ENCODE results near the gene ERMP1.
"Not testable (repeated sequence)": the region's sequence is repeated elsewhere in the genome, so short reads cannot be mapped to it uniquely, and the experiment has no call there.

The ERMP1 gene

GRCh38 chr9:5817862-5818261 is 15.1 kb downstream of the ERMP1 start:
- no peak for DNase-seq

- no peak for DNase-seq
These were observed 17.5 kb downstream of the ERMP1 start for GRCh38 chr9:5815461-5815860.

GRCh38 chr9:5813824-5814223 is 19.1 kb downstream of the ERMP1 start:
- DNase-seq, result no peak

- DNase-seq, result no peak
These were observed 21.2 kb downstream of the ERMP1 start for GRCh38 chr9:5811751-5812150.

GRCh38 chr9:5805478-5805877 is 27.4 kb downstream of the ERMP1 start:
- no peak for DNase-seq

- DNase-seq, result no peak
These were observed 31.2 kb downstream of the ERMP1 start for GRCh38 chr9:5801739-5802113.

GRCh38 chr9:5800969-5801738 is 31.8 kb downstream of the ERMP1 start:
- DNase-seq, result no peak

- not testable (repeated sequence) for DNase-seq
These were observed 32.5 kb downstream of the ERMP1 start for GRCh38 chr9:5800378-5800777.

- no peak for DNase-seq
These were observed 33.6 kb downstream of the ERMP1 start for GRCh38 chr9:5799314-5799713.

- no peak for DNase-seq
These were observed 34.3 kb downstream of the ERMP1 start for GRCh38 chr9:5798581-5798980.

GRCh38 chr9:5796298-5796697 is 36.6 kb downstream of the ERMP1 start:
- no peak for DNase-seq

GRCh38 chr9:5793812-5794211 is 39.1 kb downstream of the ERMP1 start:
- DNase-seq, result no peak

- no peak for DNase-seq
These were observed 41.0 kb downstream of the ERMP1 start for GRCh38 chr9:5791870-5792269.

GRCh38 chr9:5790923-5791322 is 42.0 kb downstream of the ERMP1 start:
- no peak for DNase-seq

- DNase-seq, result no peak
These were observed 43.4 kb downstream of the ERMP1 start for GRCh38 chr9:5789489-5789888.

- no peak for DNase-seq
These were observed 45.1 kb downstream of the ERMP1 start for GRCh38 chr9:5787759-5788302.

- DNase-seq, result no peak
These were observed 45.7 kb downstream of the ERMP1 start for GRCh38 chr9:5787220-5787619.

GRCh38 chr9:5786370-5787127 is 46.4 kb downstream of the ERMP1 start:
- DNase-seq, result no peak

GRCh38 chr9:5784526-5785315 is 48.2 kb downstream of the ERMP1 start:
- DNase-seq, result no peak

- DNase-seq, result no peak
These were observed 48.9 kb downstream of the ERMP1 start for GRCh38 chr9:5783982-5784381.

- not testable (repeated sequence) for DNase-seq
These were observed 49.5 kb downstream of the ERMP1 start for GRCh38 chr9:5783420-5783819.

- DNase-seq, result not testable (repeated sequence)
These were observed 53.2 kb downstream of the ERMP1 start for GRCh38 chr9:5779705-5780218.

- DNase-seq, result no peak
These were observed 54.1 kb downstream of the ERMP1 start for GRCh38 chr9:5778805-5779204.

Data from activated CD8-positive, alpha-beta memory T cell treated with anti-CD3 and anti-CD28 coated beads, Interleukin-2, amount 50 U/mL, for 48 hours (primary cell).